HepG2 (cell line): ENCODE data around the gene FGA. TPM values are rescaled to one million over a fixed set of nuclear protein-coding genes. Genes with fewer than 3 reads are reported as not detected.

Source experiments
- CHD2 ChIP-seq: IDR thresholded peaks from 2 replicates; pipeline ENCODE4 v1.6.1; 2011; ENCODE audit warnings: low read depth, low read length, improper control_type of control experiment
- CREB1 ChIP-seq, 2 experiments: fragments of 450-650 bp in 1 of 2; IDR thresholded peaks; 2 replicates each; pipeline ENCODE4 v1.6.1; 2016 to 2017; ENCODE audit warnings: control low read depth in 1 of 2, mild to moderate bottlenecking in 1 of 2, missing compliant biosample characterization in 1 of 2, missing genetic modification characterization in 1 of 2
- FOXK1 ChIP-seq: sonication (generic); formaldehyde crosslinking; IDR thresholded peaks from 2 replicates; pipeline ENCODE4 v1.4.0; 2020; ENCODE audit warnings: low read depth, missing genetic modification reagents, borderline replicate concordance
- GFI1 ChIP-seq: sonication (generic); formaldehyde crosslinking; IDR thresholded peaks from 2 replicates; pipeline ENCODE4 v1.5.0; 2020; ENCODE audit warnings: missing genetic modification reagents, mild to moderate bottlenecking, borderline replicate concordance
- HHEX ChIP-seq: IDR thresholded peaks from 2 replicates; pipeline ENCODE4 v1.6.1; 2016; ENCODE audit warnings: control low read depth
- HNF4A ChIP-seq: sonication (generic); formaldehyde crosslinking; IDR thresholded peaks from 2 replicates; pipeline ENCODE4 v1.4.0; 2020; ENCODE audit warnings: missing genetic modification reagents
- MBD4 ChIP-seq: IDR thresholded peaks from 2 replicates; pipeline ENCODE4 v1.6.1; 2012; ENCODE audit warnings: low read length, inconsistent platforms, borderline replicate concordance
- NAIF1 ChIP-seq: sonication (generic); formaldehyde crosslinking; IDR thresholded peaks from 2 replicates; pipeline ENCODE4 v1.5.0; 2020; ENCODE audit warnings: mild to moderate bottlenecking, missing genetic modification reagents, borderline replicate concordance
- RXRB ChIP-seq: IDR thresholded peaks from 2 replicates; pipeline ENCODE4 v1.6.1; 2016; ENCODE audit warnings: borderline replicate concordance, missing genetic modification reagents, missing compliant biosample characterization
- ZMAT3 ChIP-seq: sonication (generic); formaldehyde crosslinking; conservative IDR thresholded peaks from 2 replicates; pipeline ENCODE4 v1.7.0; 2021; ENCODE audit warnings: missing genetic modification reagents
- ZNF556 ChIP-seq: sonication (generic); formaldehyde crosslinking; IDR thresholded peaks from 2 replicates; pipeline ENCODE4 v1.4.0; 2020; ENCODE audit warnings: mild to moderate bottlenecking, missing genetic modification reagents, borderline replicate concordance
- polyA plus RNA-seq, 8 experiments: library from polyadenylated mRNA; depleted of rRNA in 3 of 8; stranded (reverse) in 7 of 8; unstranded in 1 of 8; fragments of >200 nt; fragmentation: Illumina TruSeq in 4 of 8; extraction: Trizol in 4 of 8; gene quantifications; 2 replicates each; pipeline versions ENCODE4 v1.2.1 to v1.2.3, GENCODE V29; 2011 to 2016; ENCODE audit warnings: low read depth in 4 of 8, missing spikeins in 1 of 8, mixed read lengths in 1 of 8; ENCODE audit not compliant: insufficient read depth in 1 of 8
- total RNA-seq, 5 experiments: library from RNA; depleted of rRNA; stranded (reverse); fragments of >200 nt; fragmentation: Illumina TruSeq; extraction: Trizol; gene quantifications; 2 replicates each; pipeline ENCODE4 v1.2.3, GENCODE V29; 2016; ENCODE audit warnings: low read depth in 1 of 5
- TF ChIP-seq, protein P1 (sequence below): IDR thresholded peaks from 2 replicates; pipeline ENCODE4 v1.6.1; 2016; ENCODE audit warnings: missing compliant biosample characterization, missing genetic modification reagents, borderline replicate concordance
- TF ChIP-seq, protein P2 (sequence below): sonication (generic); formaldehyde crosslinking; IDR thresholded peaks from one replicate; pipeline ENCODE4 v1.5.1; 2020; ENCODE audit warnings: mild to moderate bottlenecking, missing genetic modification reagents; ENCODE audit errors: not compliant biosample characterization
- TF ChIP-seq, protein P3 (sequence below): sonication (generic); formaldehyde crosslinking; IDR thresholded peaks from 2 replicates; pipeline ENCODE4 v1.4.0; 2020; ENCODE audit warnings: missing genetic modification reagents
- TF ChIP-seq, protein P4 (sequence below): sonication (generic); formaldehyde crosslinking; IDR thresholded peaks from 2 replicates; pipeline ENCODE4 v1.5.0; 2020; ENCODE audit warnings: missing genetic modification reagents, mild to moderate bottlenecking, borderline replicate concordance

FGA gene
- total and polyA plus RNA-seq, 2 of the 13 experiments (the other 11 are each of a cell fraction or from before 2014, with no cell fraction given) = 640 to 1,523 TPM

DNA sequence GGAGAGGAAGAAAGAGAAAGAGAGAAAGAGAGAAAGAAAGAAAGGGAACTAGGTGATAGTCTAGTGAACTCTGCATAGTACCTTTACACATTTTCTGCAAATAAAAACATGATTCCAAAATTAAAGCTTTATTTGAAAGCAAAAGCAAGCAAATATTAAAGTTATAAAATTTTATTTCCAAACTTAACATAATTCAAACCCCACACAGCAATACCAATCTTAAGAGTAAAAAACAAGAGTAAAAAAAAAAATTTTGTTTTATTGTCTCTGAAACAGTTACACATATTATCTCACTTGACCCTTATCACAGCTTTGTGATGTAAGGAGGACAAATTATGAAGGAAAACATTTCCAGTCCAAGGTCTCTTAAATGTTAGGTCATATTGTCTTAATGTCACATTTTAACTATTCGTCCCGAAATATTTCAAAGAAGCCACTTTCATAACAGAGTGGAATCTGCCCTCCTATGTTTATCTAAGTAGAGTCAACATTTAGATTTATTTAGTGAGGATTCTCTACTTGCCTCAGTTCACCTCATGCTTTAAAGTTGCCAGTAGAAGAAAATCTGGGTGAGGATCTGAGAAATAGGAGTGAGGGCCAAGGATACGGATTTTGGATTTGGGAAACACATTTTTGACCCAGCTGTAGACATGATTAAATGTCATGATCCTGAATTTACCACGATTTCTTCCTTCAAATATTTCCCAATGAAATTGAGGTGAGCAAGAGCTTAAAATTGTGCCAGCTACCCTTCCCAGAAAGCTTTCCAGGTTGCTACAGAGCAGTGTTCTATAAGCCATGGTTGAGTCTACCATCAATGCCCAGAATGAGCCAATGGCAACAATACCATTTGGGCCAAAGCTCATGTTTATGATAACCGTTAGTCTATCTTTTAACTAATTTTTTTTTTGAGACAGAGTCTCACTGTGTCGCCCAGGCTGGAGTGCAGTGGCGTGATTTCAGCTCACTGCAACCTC is 7.5 kb upstream of the FGA start (continued):
- TF ChIP-seq, protein P1, sequence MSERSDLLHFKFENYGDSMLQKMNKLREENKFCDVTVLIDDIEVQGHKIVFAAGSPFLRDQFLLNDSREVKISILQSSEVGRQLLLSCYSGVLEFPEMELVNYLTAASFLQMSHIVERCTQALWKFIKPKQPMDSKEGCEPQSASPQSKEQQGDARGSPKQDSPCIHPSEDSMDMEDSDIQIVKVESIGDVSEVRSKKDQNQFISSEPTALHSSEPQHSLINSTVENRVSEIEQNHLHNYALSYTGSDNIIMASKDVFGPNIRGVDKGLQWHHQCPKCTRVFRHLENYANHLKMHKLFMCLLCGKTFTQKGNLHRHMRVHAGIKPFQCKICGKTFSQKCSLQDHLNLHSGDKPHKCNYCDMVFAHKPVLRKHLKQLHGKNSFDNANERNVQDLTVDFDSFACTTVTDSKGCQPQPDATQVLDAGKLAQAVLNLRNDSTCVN (CRISPR knock-in tag) = no peak
- 0 out of 2 replicates have a peak, but pooled peaks have one; percentile 23 for TF ChIP-seq ZMAT3 (CRISPR knock-in tag)
- no peak for TF ChIP-seq CHD2
- no peak for TF ChIP-seq NAIF1 (CRISPR knock-in tag)
- peak; percentile 92; the same call in 1 of the 2 replicates for TF ChIP-seq MBD4
- TF ChIP-seq GFI1 (CRISPR knock-in tag) = peak; percentile 96
- peak; percentile 99 for TF ChIP-seq RXRB
- TF ChIP-seq ZNF556 (CRISPR knock-in tag) = peak; percentile 36; the same call in 1 of the 2 replicates
- TF ChIP-seq, protein P2, sequence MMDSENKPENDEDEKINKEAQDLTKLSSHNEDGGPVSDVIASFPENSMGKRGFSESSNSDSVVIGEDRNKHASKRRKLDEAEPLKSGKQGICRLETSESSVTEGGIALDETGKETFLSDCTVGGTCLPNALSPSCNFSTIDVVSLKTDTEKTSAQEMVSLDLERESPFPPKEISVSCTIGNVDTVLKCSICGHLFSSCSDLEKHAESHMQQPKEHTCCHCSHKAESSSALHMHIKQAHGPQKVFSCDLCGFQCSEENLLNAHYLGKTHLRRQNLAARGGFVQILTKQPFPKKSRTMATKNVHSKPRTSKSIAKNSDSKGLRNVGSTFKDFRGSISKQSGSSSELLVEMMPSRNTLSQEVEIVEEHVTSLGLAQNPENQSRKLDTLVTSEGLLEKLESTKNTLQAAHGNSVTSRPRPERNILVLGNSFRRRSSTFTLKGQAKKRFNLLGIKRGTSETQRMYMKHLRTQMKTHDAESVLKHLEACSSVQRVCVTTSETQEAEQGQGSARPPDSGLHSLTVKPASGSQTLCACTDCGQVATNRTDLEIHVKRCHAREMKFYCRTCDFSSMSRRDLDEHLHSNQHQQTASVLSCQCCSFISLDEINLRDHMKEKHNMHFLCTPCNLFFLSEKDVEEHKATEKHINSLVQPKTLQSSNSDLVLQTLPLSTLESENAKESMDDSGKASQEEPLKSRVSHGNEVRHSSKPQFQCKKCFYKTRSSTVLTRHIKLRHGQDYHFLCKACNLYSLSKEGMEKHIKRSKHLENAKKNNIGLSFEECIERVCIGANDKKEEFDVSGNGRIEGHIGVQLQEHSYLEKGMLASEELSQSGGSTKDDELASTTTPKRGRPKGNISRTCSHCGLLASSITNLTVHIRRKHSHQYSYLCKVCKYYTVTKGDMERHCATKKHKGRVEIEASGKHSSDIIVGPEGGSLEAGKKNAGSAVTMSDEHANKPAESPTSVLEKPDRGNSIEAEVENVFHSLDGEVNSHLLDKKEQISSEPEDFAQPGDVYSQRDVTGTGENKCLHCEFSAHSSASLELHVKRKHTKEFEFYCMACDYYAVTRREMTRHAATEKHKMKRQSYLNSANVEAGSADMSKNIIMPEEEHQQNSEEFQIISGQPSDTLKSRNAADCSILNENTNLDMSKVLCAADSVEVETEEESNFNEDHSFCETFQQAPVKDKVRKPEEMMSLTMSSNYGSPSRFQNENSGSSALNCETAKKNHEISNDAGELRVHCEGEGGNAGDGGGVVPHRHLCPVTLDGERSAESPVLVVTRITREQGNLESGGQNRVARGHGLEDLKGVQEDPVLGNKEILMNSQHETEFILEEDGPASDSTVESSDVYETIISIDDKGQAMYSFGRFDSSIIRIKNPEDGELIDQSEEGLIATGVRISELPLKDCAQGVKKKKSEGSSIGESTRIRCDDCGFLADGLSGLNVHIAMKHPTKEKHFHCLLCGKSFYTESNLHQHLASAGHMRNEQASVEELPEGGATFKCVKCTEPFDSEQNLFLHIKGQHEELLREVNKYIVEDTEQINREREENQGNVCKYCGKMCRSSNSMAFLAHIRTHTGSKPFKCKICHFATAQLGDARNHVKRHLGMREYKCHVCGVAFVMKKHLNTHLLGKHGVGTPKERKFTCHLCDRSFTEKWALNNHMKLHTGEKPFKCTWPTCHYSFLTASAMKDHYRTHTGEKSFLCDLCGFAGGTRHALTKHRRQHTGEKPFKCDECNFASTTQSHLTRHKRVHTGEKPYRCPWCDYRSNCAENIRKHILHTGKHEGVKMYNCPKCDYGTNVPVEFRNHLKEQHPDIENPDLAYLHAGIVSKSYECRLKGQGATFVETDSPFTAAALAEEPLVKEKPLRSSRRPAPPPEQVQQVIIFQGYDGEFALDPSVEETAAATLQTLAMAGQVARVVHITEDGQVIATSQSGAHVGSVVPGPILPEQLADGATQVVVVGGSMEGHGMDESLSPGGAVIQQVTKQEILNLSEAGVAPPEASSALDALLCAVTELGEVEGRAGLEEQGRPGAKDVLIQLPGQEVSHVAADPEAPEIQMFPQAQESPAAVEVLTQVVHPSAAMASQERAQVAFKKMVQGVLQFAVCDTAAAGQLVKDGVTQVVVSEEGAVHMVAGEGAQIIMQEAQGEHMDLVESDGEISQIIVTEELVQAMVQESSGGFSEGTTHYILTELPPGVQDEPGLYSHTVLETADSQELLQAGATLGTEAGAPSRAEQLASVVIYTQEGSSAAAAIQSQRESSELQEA (CRISPR knock-in tag) = no peak
- peak; percentile 76 for TF ChIP-seq HHEX
- TF ChIP-seq, protein P3, sequence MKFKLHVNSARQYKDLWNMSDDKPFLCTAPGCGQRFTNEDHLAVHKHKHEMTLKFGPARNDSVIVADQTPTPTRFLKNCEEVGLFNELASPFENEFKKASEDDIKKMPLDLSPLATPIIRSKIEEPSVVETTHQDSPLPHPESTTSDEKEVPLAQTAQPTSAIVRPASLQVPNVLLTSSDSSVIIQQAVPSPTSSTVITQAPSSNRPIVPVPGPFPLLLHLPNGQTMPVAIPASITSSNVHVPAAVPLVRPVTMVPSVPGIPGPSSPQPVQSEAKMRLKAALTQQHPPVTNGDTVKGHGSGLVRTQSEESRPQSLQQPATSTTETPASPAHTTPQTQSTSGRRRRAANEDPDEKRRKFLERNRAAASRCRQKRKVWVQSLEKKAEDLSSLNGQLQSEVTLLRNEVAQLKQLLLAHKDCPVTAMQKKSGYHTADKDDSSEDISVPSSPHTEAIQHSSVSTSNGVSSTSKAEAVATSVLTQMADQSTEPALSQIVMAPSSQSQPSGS (CRISPR knock-in tag) = peak; percentile 86
- TF ChIP-seq, protein P4, sequence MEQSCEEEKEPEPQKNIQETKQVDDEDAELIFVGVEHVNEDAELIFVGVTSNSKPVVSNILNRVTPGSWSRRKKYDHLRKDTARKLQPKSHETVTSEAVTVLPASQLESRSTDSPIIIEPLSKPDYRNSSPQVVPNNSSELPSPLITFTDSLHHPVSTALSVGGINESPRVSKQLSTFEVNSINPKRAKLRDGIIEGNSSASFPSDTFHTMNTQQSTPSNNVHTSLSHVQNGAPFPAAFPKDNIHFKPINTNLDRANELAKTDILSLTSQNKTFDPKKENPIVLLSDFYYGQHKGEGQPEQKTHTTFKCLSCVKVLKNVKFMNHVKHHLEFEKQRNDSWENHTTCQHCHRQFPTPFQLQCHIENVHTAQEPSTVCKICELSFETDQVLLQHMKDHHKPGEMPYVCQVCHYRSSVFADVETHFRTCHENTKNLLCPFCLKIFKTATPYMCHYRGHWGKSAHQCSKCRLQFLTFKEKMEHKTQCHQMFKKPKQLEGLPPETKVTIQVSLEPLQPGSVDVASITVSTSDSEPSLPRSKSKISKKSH (CRISPR knock-in tag) = no peak
- TF ChIP-seq HNF4A (CRISPR knock-in tag) = peak; percentile 96
- peak; percentile 97 for TF ChIP-seq FOXK1
- peak; percentile 59 for TF ChIP-seq CREB1 (IDR thresholded peaks at IDR 0.05)
- peak; percentile 88 for TF ChIP-seq CREB1 (CRISPR knock-in tag; IDR thresholded peaks at IDR 0.05)
